ENCODE data around the gene COL5A3.

Gene COL5A3

DNA sequence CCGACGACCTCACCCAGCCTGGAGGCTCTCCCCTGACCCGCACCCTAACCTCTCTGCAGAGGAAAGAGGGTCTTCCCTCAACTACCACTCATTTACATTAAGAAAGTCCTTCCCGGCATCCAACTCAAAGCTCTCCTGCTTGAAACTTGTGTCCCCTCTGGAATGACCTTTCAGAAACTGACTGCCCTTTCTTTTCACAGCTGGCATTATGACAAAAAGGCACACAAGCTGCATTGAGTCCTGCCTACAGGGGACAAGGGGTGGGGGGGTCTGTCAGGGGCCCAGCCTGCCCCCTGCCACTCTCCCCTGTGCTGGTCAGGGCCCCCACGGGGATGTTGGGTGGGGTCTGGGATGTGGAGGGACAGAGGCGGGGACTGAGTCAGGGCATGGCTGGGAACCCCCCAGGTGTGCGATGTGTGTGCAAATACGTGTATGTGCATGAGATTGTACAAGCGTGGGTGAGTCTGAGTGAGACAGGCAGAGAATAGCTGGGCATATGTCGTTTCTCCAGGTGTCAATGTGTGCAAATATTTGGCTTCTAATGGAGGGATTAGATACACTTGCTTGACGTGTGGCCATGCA lies 2.0 kb downstream of the COL5A3 start:
- H3K36me3 ChIP-seq (ENCODE audit: control insufficient read depth, insufficient read depth, low read length) = no peaks in the 10 kb centered on the region
- H3K9me3 ChIP-seq (ENCODE audit: control insufficient read depth, low read length) = no peaks in the 10 kb centered on the region
- H3K9ac ChIP-seq (ENCODE audit: low read length) = no peak overlapping the region
- H3K4me1 ChIP-seq (ENCODE audit: control insufficient read depth, insufficient read depth, low read length) = peaks cover 12% of the 10 kb centered on the region
- H3K4me3 ChIP-seq (ENCODE audit: low read length) = no peak overlapping the region
- peaks cover 38% of the 10 kb centered on the region for H3K27me3 ChIP-seq (ENCODE audit: control insufficient read depth, insufficient read depth, low read length)

DNA sequence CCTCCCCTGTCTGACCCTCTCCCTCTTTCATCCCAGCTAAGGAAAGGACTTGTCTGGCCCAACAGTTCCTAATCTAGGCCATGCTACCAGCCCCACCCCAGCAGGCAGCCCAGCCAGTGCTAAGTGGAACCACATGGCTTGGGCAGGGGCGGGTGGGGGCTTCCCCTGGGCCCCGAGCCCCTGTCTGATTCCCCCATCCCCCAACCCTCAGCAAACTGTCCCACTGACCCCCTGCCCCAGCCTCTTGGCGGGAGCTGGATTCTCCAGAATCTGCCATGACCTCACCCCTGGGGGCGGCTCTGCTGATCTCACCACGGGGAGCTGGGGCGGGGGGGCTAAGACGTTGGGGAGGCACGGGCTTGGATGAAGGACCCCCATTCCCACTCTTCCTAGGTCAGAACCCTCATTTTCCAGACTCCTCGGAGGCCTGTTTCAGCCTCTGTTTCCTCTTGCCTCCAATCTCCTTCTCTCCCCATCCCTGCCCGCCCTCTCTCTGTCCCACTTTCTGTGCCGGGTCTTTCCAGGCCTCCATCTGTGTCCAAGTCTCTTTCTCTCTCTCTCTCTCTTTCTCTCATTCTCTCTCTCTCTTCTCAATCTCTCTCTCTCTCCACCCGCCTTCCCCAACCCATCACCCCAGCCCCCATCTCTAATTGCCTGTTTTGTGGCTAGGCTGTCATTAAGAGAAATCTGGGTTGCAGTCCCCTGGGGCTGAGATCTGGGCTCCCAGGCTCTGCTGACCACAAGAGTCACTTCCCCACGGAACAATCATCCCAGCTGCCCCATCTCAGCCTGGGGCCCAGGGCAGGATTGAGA lies 2.7 kb downstream of the COL5A3 start:
- peaks cover 38% of the 10 kb centered on the region for H3K27me3 ChIP-seq (ENCODE audit: control insufficient read depth, insufficient read depth, low read length)
- H3K9ac ChIP-seq (ENCODE audit: low read length) = no peak overlapping the region
- no peaks in the 10 kb centered on the region for H3K9me3 ChIP-seq (ENCODE audit: control insufficient read depth, low read length)
- H3K4me3 ChIP-seq (ENCODE audit: low read length) = no peak overlapping the region
- H3K36me3 ChIP-seq (ENCODE audit: control insufficient read depth, insufficient read depth, low read length) = no peaks in the 10 kb centered on the region
- H3K4me1 ChIP-seq (ENCODE audit: control insufficient read depth, insufficient read depth, low read length) = peaks cover 13% of the 10 kb centered on the region

DNA sequence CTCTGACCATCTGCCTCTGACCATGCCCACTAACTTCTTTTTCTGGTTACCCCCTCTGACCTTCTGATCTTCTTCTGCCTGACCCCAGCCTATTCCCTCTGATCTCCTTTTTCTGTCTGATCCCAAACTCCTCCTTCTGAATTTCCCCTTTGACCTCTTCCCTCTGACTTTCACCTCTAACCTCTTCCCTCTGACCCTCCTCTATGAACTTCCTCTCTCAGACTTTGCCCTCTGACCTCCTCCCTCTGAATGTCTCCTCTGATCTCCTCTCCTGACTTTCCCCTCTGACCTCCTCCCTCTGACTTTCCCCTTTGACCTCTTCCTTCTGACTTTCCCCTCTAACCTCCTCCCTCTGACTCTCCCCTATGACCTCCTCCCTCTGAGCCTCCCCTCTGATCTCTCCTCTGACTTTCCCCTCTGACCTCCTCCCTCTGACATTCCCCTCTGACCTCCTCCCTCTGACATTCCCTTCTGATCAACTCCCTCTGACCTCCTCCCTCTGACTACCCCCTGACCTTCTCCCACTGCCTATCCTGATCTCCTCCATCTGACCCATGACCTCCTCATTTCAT lies 3.5 kb downstream of the COL5A3 start:
- peaks cover 21% of the 10 kb centered on the region for H3K4me1 ChIP-seq (ENCODE audit: control insufficient read depth, insufficient read depth, low read length)
- H3K27me3 ChIP-seq (ENCODE audit: control insufficient read depth, insufficient read depth, low read length) = peaks cover 38% of the 10 kb centered on the region
- no peak overlapping the region for H3K4me3 ChIP-seq (ENCODE audit: low read length)
- no peaks in the 10 kb centered on the region for H3K9me3 ChIP-seq (ENCODE audit: control insufficient read depth, low read length)
- H3K9ac ChIP-seq (ENCODE audit: low read length) = no peak overlapping the region
- no peaks in the 10 kb centered on the region for H3K36me3 ChIP-seq (ENCODE audit: control insufficient read depth, insufficient read depth, low read length)

DNA sequence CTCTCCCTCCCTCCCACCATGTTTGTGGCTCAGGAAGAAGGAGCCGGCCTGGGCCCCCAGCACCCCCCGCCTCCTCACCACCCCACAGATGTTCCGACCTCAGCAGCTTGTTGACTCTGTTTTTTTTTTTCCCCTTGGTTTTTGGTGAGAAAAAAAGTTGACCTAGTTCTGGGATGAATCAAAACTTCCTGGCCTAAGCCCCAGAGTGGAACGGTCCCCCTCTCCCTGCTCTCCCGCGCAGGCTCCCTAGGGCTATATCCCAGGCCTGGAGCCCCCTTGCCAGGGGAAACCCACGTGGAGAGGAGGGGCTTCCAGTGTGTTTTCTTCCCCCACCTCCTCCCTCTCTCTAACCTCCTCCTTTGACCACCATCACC lies 4.0 kb downstream of the COL5A3 start:
- Histone ChIP-seq H3K27me3 (ENCODE audit: control insufficient read depth, insufficient read depth, low read length) (peaks cover 38% of the 10 kb centered on the region), H3K9me3 (ENCODE audit: control insufficient read depth, low read length) (no peaks in the 10 kb centered on the region), H3K36me3 (ENCODE audit: control insufficient read depth, insufficient read depth, low read length) (no peaks in the 10 kb centered on the region), H3K4me1 (ENCODE audit: control insufficient read depth, insufficient read depth, low read length) (peaks cover 25% of the 10 kb centered on the region), H3K4me3 (ENCODE audit: low read length) (no peak overlapping the region), H3K9ac (ENCODE audit: low read length) (no peak overlapping the region)

DNA sequence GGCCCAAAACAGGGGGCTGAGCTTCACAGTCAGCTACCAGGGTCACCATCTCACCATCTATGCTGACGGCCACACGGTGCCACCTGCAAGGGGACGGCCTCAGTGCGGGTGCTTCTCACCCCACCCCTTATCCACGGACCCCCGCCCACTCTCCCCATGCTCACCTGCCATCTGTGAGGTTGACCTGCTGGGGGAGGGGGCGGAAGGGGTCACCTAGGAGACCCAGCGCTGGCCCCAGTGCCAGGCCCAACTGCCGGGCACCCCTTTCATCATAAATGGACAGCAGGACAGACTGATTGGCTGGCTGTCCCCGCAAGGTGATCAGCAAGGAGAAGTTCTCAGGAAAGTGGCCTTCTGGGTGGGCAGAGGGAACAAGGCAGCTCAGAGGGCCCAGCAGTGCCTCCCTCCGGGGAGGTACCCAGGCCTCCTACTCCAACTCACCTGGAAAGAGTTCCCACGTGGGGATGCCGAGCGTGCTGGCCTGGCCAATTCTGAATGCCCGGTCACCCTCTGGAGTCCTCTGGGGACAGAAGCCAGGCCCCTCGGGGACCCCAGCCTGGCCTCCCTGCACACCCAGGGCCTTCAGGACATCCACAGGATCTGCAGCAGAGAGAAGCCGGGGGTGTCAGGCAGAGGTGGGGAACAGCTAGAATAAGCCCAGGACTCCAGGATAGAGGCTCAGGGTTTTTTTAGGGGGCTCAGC lies 4.5 kb downstream of the COL5A3 start:
- peaks cover 32% of the 10 kb centered on the region for H3K27me3 ChIP-seq (ENCODE audit: control insufficient read depth, insufficient read depth, low read length)
- no peak overlapping the region for H3K4me3 ChIP-seq (ENCODE audit: low read length)
- H3K9me3 ChIP-seq (ENCODE audit: control insufficient read depth, low read length) = no peaks in the 10 kb centered on the region
- peaks cover 25% of the 10 kb centered on the region for H3K4me1 ChIP-seq (ENCODE audit: control insufficient read depth, insufficient read depth, low read length)
- no peaks in the 10 kb centered on the region for H3K36me3 ChIP-seq (ENCODE audit: control insufficient read depth, insufficient read depth, low read length)
- H3K9ac ChIP-seq (ENCODE audit: low read length) = peak overlapping the region; percentile 15

DNA sequence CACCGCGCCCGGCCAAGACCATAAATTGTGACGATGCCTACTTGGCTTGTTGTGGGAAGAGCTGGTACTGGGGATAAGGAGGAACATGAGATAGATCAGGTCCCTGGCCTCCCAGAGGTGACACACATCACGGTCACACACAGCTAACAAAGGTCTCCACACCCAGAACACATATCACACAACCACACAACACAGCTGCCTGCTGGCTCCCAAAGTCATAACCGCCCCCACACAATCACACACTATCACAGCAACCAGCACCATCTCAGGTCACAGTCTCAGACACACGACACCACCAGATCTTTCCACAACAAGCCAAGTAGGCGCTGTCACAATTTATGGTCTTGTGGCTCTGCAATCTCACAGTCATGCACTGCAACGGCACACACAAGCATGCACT lies 5.7 kb downstream of the COL5A3 start:
- no peaks in the 10 kb centered on the region for H3K36me3 ChIP-seq (ENCODE audit: control insufficient read depth, insufficient read depth, low read length)
- H3K9me3 ChIP-seq (ENCODE audit: control insufficient read depth, low read length) = no peaks in the 10 kb centered on the region
- peaks cover 28% of the 10 kb centered on the region for H3K27me3 ChIP-seq (ENCODE audit: control insufficient read depth, insufficient read depth, low read length)
- no peak overlapping the region for H3K4me3 ChIP-seq (ENCODE audit: low read length)
- no peak overlapping the region for H3K9ac ChIP-seq (ENCODE audit: low read length)
- H3K4me1 ChIP-seq (ENCODE audit: control insufficient read depth, insufficient read depth, low read length) = peaks cover 21% of the 10 kb centered on the region

DNA sequence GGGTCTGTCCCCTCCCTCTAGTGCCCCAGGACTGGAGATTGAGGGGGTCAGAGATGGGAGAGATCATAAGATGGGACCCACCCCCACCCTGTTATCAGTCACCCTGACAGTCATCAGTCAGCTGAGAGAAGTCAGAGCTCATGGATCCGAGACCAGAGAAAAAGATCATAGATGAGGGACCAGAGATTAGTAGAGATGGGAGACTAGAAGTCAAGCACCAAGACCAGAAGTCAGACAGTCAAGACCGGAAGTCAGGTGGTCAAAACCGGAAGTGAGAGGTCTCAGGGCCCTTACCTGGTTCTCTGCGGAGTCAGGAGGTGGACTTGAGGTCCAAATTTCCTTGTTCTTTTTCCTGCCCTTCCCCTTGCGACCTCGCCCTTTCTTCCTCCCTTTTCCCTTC lies 7.0 kb downstream of the COL5A3 start:
- no peak overlapping the region for H3K4me3 ChIP-seq (ENCODE audit: low read length)
- no peak overlapping the region for H3K9ac ChIP-seq (ENCODE audit: low read length)
- H3K9me3 ChIP-seq (ENCODE audit: control insufficient read depth, low read length) = no peaks in the 10 kb centered on the region
- peaks cover 19% of the 10 kb centered on the region for H3K4me1 ChIP-seq (ENCODE audit: control insufficient read depth, insufficient read depth, low read length)
- peaks cover 15% of the 10 kb centered on the region for H3K27me3 ChIP-seq (ENCODE audit: control insufficient read depth, insufficient read depth, low read length)
- no peaks in the 10 kb centered on the region for H3K36me3 ChIP-seq (ENCODE audit: control insufficient read depth, insufficient read depth, low read length)

DNA sequence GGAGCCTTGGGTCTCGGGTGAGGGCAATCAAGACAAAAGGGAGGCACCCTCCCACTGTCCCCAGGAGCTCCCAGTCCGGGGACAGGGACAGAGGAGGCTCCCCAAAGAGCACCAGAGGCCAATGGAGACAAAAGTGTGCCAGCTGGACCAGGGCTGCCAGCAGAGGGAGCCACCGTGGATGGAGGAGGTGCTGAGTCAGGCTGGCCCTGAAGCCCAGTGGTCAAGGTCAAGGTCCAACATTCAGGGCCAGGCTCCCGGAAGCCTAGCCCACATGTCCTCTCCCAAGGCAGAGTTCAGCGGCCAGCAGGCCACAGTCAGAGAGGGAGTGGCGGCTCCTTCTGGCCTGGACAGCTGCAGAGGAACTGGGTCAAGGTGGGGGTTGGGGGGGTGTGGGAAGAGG lies 8.4 kb downstream of the COL5A3 start:
- H3K9me3 ChIP-seq (ENCODE audit: control insufficient read depth, low read length) = no peaks in the 10 kb centered on the region
- no peak overlapping the region for H3K4me3 ChIP-seq (ENCODE audit: low read length)
- no peaks in the 10 kb centered on the region for H3K36me3 ChIP-seq (ENCODE audit: control insufficient read depth, insufficient read depth, low read length)
- H3K9ac ChIP-seq (ENCODE audit: low read length) = no peak overlapping the region
- peaks cover 19% of the 10 kb centered on the region for H3K4me1 ChIP-seq (ENCODE audit: control insufficient read depth, insufficient read depth, low read length)
- peaks cover 6% of the 10 kb centered on the region for H3K27me3 ChIP-seq (ENCODE audit: control insufficient read depth, insufficient read depth, low read length)

DNA sequence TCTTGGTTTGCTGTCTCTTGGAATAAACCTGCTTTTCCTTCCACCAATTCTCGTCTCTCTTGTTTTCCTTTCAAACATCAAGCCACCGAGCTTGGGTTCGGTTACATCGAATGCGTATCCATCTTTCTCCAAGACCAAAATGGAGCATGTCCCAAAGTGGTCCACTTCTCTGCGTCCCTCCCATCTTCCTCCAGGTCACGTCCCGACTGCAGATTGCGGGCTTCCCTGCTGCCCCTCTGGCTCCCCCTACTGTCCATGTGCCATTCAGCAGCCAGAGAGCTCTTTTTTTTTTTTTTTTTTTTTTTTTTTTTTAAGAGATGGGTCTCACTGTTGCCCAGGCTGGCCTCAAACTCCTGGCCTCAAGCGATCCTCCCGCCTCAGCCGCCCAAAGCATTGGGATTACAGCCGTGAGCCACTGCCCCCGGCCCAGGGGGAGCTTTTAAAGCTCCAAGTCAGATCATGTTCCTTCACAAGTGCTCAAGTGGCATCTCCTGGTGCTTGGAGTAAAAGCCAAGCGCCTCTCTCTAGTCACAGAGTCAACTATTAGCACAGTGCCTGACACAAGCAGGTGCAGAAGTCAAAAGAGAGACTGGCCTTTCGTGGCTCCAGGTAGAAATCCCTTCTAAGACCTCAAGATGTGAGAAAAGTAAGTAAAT lies 10.0 kb downstream of the COL5A3 start:
- peaks cover 13% of the 10 kb centered on the region for H3K4me1 ChIP-seq (ENCODE audit: control insufficient read depth, insufficient read depth, low read length)
- no peak overlapping the region for H3K9ac ChIP-seq (ENCODE audit: low read length)
- H3K9me3 ChIP-seq (ENCODE audit: control insufficient read depth, low read length) = no peaks in the 10 kb centered on the region
- peaks cover 5% of the 10 kb centered on the region for H3K27me3 ChIP-seq (ENCODE audit: control insufficient read depth, insufficient read depth, low read length)
- no peaks in the 10 kb centered on the region for H3K36me3 ChIP-seq (ENCODE audit: control insufficient read depth, insufficient read depth, low read length)
- no peak overlapping the region for H3K4me3 ChIP-seq (ENCODE audit: low read length)

DNA sequence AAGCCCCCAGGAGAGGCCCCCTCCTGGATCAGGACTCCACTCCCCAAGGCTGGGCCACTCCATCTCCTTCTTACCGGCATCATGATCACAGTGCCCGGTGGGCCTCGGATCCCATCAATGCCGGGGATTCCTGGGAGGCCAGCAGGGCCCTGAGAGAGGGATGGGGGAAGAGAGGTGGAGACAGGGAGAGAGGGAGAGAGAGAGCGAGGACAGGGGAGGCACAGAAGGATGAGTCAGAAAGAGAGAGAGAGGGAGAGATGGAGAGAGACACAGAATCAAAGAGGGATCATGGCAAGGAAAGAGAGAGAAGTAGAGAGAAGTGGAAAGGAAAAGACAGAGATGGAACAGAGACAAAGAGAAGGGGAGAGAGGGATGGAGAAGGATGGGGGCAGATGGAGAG lies 13.8 kb downstream of the COL5A3 start:
- Histone ChIP-seq H3K4me1 (ENCODE audit: control insufficient read depth, insufficient read depth, low read length) (peaks cover 2% of the 10 kb centered on the region), H3K36me3 (ENCODE audit: control insufficient read depth, insufficient read depth, low read length) (no peaks in the 10 kb centered on the region), H3K4me3 (ENCODE audit: low read length) (no peak overlapping the region), H3K27me3 (ENCODE audit: control insufficient read depth, insufficient read depth, low read length) (peaks cover 2% of the 10 kb centered on the region), H3K9me3 (ENCODE audit: control insufficient read depth, low read length) (no peaks in the 10 kb centered on the region), H3K9ac (ENCODE audit: low read length) (no peak overlapping the region)

DNA sequence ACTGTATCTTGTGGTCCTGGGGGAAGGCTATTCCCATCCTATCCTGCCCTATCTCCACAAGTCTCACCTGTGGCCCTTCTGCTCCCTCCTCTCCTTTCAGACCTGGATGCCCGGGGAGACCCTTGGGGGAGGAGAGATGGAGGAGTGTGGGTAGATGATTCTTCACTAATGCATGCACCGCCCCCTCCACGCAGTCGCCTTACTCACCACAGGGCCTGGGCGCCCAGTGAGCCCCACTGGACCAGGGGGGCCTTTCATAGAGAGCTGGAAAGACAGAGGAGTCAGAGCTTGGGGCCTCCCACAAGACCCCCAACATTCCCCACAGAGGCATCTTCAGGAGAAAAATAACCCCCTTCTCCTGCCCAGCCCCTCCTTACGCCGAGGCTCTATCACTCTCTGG lies 14.3 kb downstream of the COL5A3 start:
- Histone ChIP-seq H3K4me1 (ENCODE audit: control insufficient read depth, insufficient read depth, low read length) (no peaks in the 10 kb centered on the region), H3K9ac (ENCODE audit: low read length) (no peak overlapping the region), H3K4me3 (ENCODE audit: low read length) (no peak overlapping the region), H3K27me3 (ENCODE audit: control insufficient read depth, insufficient read depth, low read length) (no peaks in the 10 kb centered on the region), H3K36me3 (ENCODE audit: control insufficient read depth, insufficient read depth, low read length) (no peaks in the 10 kb centered on the region), H3K9me3 (ENCODE audit: control insufficient read depth, low read length) (no peaks in the 10 kb centered on the region)

DNA sequence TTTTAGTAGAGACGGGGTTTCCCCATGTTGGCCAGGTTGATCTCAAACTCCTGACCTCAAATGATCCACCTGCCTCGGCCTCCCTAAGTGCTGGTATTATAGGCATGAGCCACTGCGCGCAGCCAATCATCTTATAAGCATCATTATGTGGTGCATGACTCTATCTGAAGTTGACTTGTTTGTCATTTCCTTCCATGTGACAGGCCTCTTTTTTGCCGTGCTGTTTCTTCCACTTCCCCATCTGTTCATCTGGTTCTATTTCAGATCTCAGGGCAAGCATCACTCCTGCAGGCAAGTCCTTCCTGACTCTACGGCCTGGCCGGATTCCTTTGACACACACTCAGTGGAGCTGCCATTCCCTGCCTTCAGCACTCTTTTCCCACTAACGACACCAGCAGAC lies 15.2 kb downstream of the COL5A3 start:
- Histone ChIP-seq H3K4me1 (ENCODE audit: control insufficient read depth, insufficient read depth, low read length) (no peaks in the 10 kb centered on the region), H3K27me3 (ENCODE audit: control insufficient read depth, insufficient read depth, low read length) (no peaks in the 10 kb centered on the region), H3K9ac (ENCODE audit: low read length) (no peak overlapping the region), H3K9me3 (ENCODE audit: control insufficient read depth, low read length) (no peaks in the 10 kb centered on the region), H3K4me3 (ENCODE audit: low read length) (no peak overlapping the region), H3K36me3 (ENCODE audit: control insufficient read depth, insufficient read depth, low read length) (no peaks in the 10 kb centered on the region)

Data from mucosa of stomach (tissue), 1 donor.